ENCODE results near the gene IZUMO2.

The IZUMO2 gene

GRCh38 chr19:50162988-50163387 lies at the start of gene IZUMO2:
TSS of gene IZUMO2 (minus strand) at chr19:50163281. CDS start at chr19:50163194, 87 bp downstream.
- DNase-seq: no peak

- DNase-seq: no peak
Observed at GRCh38 chr19:50210425-50210824, 47.3 kb upstream of the IZUMO2 start.

GRCh38 chr19:50209131-50209530 lies 46.0 kb upstream of the IZUMO2 start:
- DNase-seq: no peak

GRCh38 chr19:50207730-50208129 lies 44.6 kb upstream of the IZUMO2 start:
- no peak for DNase-seq

GRCh38 chr19:50206191-50206590 lies 43.1 kb upstream of the IZUMO2 start:
- no peak for DNase-seq

- DNase-seq: no peak
Observed at GRCh38 chr19:50205681-50206138, 42.6 kb upstream of the IZUMO2 start.

- peak; percentile 8 for DNase-seq
Observed at GRCh38 chr19:50204811-50205675, 42.0 kb upstream of the IZUMO2 start.

- no peak for DNase-seq
Observed at GRCh38 chr19:50204081-50204428, 41.0 kb upstream of the IZUMO2 start.

GRCh38 chr19:50203281-50204080 lies 40.4 kb upstream of the IZUMO2 start, which contains the start of gene MYH14:
TSS of gene MYH14 (plus strand) at chr19:50203622. CDS start at chr19:50210366, 6,744 bp downstream.
- peak; percentile 30 for DNase-seq

GRCh38 chr19:50202962-50203280 lies 39.8 kb upstream of the IZUMO2 start:
- DNase-seq: no peak

GRCh38 chr19:50202386-50202785 lies 39.3 kb upstream of the IZUMO2 start:
- DNase-seq: no peak

GRCh38 chr19:50199259-50199555 lies 36.1 kb upstream of the IZUMO2 start:
- no peak for DNase-seq

GRCh38 chr19:50198431-50199258 lies 35.6 kb upstream of the IZUMO2 start:
- no peak for DNase-seq

- no peak for DNase-seq
Observed at GRCh38 chr19:50197348-50197747, 34.3 kb upstream of the IZUMO2 start.

- no peak for DNase-seq
Observed at GRCh38 chr19:50196322-50196932, 33.3 kb upstream of the IZUMO2 start.

GRCh38 chr19:50195224-50195623 lies 32.1 kb upstream of the IZUMO2 start:
- no peak for DNase-seq

GRCh38 chr19:50192463-50193211 lies 29.6 kb upstream of the IZUMO2 start:
- DNase-seq: no peak

GRCh38 chr19:50191216-50191615 lies 28.1 kb upstream of the IZUMO2 start:
- DNase-seq: no peak

GRCh38 chr19:50190439-50190891 lies 27.4 kb upstream of the IZUMO2 start:
- no peak for DNase-seq

GRCh38 chr19:50189331-50189730 lies 26.2 kb upstream of the IZUMO2 start:
- DNase-seq: no peak

GRCh38 chr19:50187937-50188336 lies 24.9 kb upstream of the IZUMO2 start:
- DNase-seq: no peak

GRCh38 chr19:50184196-50184595 lies 21.1 kb upstream of the IZUMO2 start:
- DNase-seq: no peak
